Smooth muscle cell (in vitro differentiated cells): ENCODE measurements around the gene TBL1X. TPM values are rescaled to one million over a fixed set of nuclear protein-coding genes. Genes with fewer than 3 reads are reported as not detected.

Experiments used
- DNase-seq: peaks from one replicate; lab custom pipeline; 2025; ENCODE audit not compliant: unreplicated experiment; lab: John Stamatoyannopoulos, UW
- H2AFZ ChIP-seq: fragments of 200-600 bp; sonication (generic); 2 replicates; pipeline ENCODE4 v1.6.0; 2016; ENCODE audit warnings: antibody characterized with exemption, low read depth, mild to moderate bottlenecking
- H3F3A ChIP-seq: fragments of 200-600 bp; sonication (generic); 2 replicates; pipeline ENCODE4 v1.6.0; 2017; ENCODE audit warnings: antibody characterized with exemption, low read depth
- H3K27ac ChIP-seq: fragments of 200-600 bp; sonication (generic); 2 replicates; pipeline ENCODE4 v1.5.1; 2016; ENCODE audit warnings: low read depth, mild to moderate bottlenecking
- H3K27me3 ChIP-seq: fragments of 200-600 bp; sonication (generic); 2 replicates; pipeline ENCODE4 v1.6.1; 2016; ENCODE audit warnings: low read depth, mild to moderate bottlenecking
- H3K36me3 ChIP-seq: fragments of 200-600 bp; sonication (generic); 2 replicates; pipeline ENCODE4 v1.5.1; 2016; ENCODE audit warnings: low read depth
- H3K4me1 ChIP-seq: fragments of 200-600 bp; sonication (generic); 2 replicates; pipeline ENCODE4 v1.5.1; 2016; ENCODE audit warnings: low read depth
- H3K4me2 ChIP-seq: fragments of 200-600 bp; sonication (generic); 2 replicates; pipeline ENCODE4 v1.6.0; 2016; ENCODE audit warnings: mild to moderate bottlenecking
- H3K4me3 ChIP-seq: fragments of 200-600 bp; sonication (generic); 2 replicates; pipeline ENCODE4 v1.5.1; 2016; ENCODE audit warnings: mild to moderate bottlenecking
- H3K79me2 ChIP-seq: fragments of 200-600 bp; sonication (generic); 2 replicates; pipeline ENCODE4 v1.6.0; 2016; ENCODE audit warnings: low read depth, mild to moderate bottlenecking
- H3K9ac ChIP-seq: fragments of 200-600 bp; sonication (generic); 2 replicates; pipeline ENCODE4 v1.6.0; 2016; ENCODE audit warnings: low read depth
- H3K9me3 ChIP-seq: fragments of 200-600 bp; sonication (generic); replicated peaks from 2 replicates; pipeline ENCODE4 v1.5.1; 2016; ENCODE audit warnings: low read depth
- H4K20me1 ChIP-seq: fragments of 200-600 bp; sonication (generic); 2 replicates; pipeline ENCODE4 v1.6.0; 2016; ENCODE audit warnings: low read depth
- CTCF ChIP-seq: fragments of 200-600 bp; sonication (generic); IDR thresholded peaks from 2 replicates; pipeline ENCODE4 v1.5.1; 2017; ENCODE audit warnings: borderline replicate concordance, mild to moderate bottlenecking, antibody characterized with exemption; ENCODE audit not compliant: insufficient read depth, poor library complexity, severe bottlenecking
- WGBS: methylation state at CpG from one replicate; pipeline ENCODE4 v1.1.7; 2016; ENCODE audit warnings: low lambda C conversion rate; 5-methylcytosine and 5-hydroxymethylcytosine counted together
- polyA plus RNA-seq: library from polyadenylated mRNA; unstranded; fragments of >200 nt; fragmentation: Nextera tagmentation; extraction: Ambion mirVana; gene quantifications from 2 replicates; pipeline ENCODE4 v1.2.1, GENCODE V29; 2016
- total RNA-seq: library from RNA; depleted of rRNA; stranded (reverse); fragments of >200 nt; gene quantifications from 2 replicates; pipeline ENCODE4 v1.2.3, GENCODE V29; 2014

TBL1X gene
- total and polyA plus RNA-seq, 2 experiments from 2014 or later, result 9.0 to 9.8 TPM

GRCh38 chrX:9749146-9749692, 284.4 kb downstream of the TBL1X start:
- no peaks in the 10 kb centered on the region for H3K36me3 ChIP-seq
- no peaks in the 10 kb centered on the region for H3K27me3 ChIP-seq
- no peaks in the 10 kb centered on the region for H3F3A ChIP-seq
- H3K27ac ChIP-seq, result no peak overlapping the region
- H3K9ac ChIP-seq, result no peak overlapping the region
- H4K20me1 ChIP-seq, result no peaks in the 10 kb centered on the region
- no peaks in the 10 kb centered on the region for H3K9me3 ChIP-seq
- no peak overlapping the region for H3K4me3 ChIP-seq
- DNase-seq, result no peak
- no peak for TF ChIP-seq CTCF
- peaks cover 6% of the 10 kb centered on the region for H3K4me1 ChIP-seq
- H3K4me2 ChIP-seq, result no peak overlapping the region
- H2AFZ ChIP-seq, result no peak overlapping the region
- no peaks in the 10 kb centered on the region for H3K79me2 ChIP-seq
- WGBS, result 67% methylated on average over 11 of the region's 11 CpGs

- H3K27me3 ChIP-seq, result no peaks in the 10 kb centered on the region
- no peak for DNase-seq
These were observed 292.5 kb downstream of the TBL1X start for GRCh38 chrX:9757366-9757765.

GRCh38 chrX:9758021-9758638, 293.3 kb downstream of the TBL1X start:
- Histone ChIP-seq H2AFZ (no peak overlapping the region), H3K79me2 (no peaks in the 10 kb centered on the region), H3F3A (no peaks in the 10 kb centered on the region), H3K27ac (no peak overlapping the region), H4K20me1 (no peaks in the 10 kb centered on the region), H3K36me3 (no peaks in the 10 kb centered on the region), H3K9me3 (no peaks in the 10 kb centered on the region), H3K27me3 (no peaks in the 10 kb centered on the region), H3K4me2 (no peak overlapping the region), H3K4me3 (no peak overlapping the region), H3K9ac (no peak overlapping the region), H3K4me1 (no peaks in the 10 kb centered on the region)
- DNase-seq, result no peak
- WGBS, result 64% methylated on average over 4 of the region's 4 CpGs
- TF ChIP-seq CTCF, result no peak

More at GRCh38 chrX:9757366-9757765, 292.5 kb downstream of the TBL1X start:
- Histone ChIP-seq H2AFZ (no peak overlapping the region), H3K9ac (no peak overlapping the region), H3F3A (no peaks in the 10 kb centered on the region), H3K4me3 (no peak overlapping the region), H3K9me3 (no peaks in the 10 kb centered on the region), H3K4me1 (no peaks in the 10 kb centered on the region), H3K36me3 (no peaks in the 10 kb centered on the region), H4K20me1 (no peaks in the 10 kb centered on the region), H3K79me2 (no peaks in the 10 kb centered on the region), H3K27ac (no peak overlapping the region), H3K4me2 (no peak overlapping the region)
- 69% methylated on average over 7 of the region's 7 CpGs for WGBS
- TF ChIP-seq CTCF, result no peak

GRCh38 chrX:9759337-9759736, 294.5 kb downstream of the TBL1X start:
- H3K4me2 ChIP-seq, result no peak overlapping the region
- 77% methylated on average over 8 of the region's 8 CpGs for WGBS
- no peak overlapping the region for H2AFZ ChIP-seq
- H3K36me3 ChIP-seq, result no peaks in the 10 kb centered on the region
- DNase-seq, result no peak
- no peaks in the 10 kb centered on the region for H3K4me1 ChIP-seq
- no peaks in the 10 kb centered on the region for H3K79me2 ChIP-seq
- H3K4me3 ChIP-seq, result no peak overlapping the region
- no peaks in the 10 kb centered on the region for H4K20me1 ChIP-seq
- TF ChIP-seq CTCF, result no peak
- H3K27ac ChIP-seq, result no peak overlapping the region
- no peaks in the 10 kb centered on the region for H3K9me3 ChIP-seq
- no peaks in the 10 kb centered on the region for H3K27me3 ChIP-seq
- no peak overlapping the region for H3K9ac ChIP-seq
- no peaks in the 10 kb centered on the region for H3F3A ChIP-seq
